GM12878 (cell line): ENCODE data around the gene MLLT3. TPM values are rescaled to one million over a fixed set of nuclear protein-coding genes. Genes with fewer than 3 reads are reported as not detected.
A peak's percentile ranks its signal among the peaks of the same experiment; 100 is the strongest.

Experiments used
- ATAC-seq: fragments of 200-7000 bp; cut with Tn5 transposase; 3 replicates; pipeline ENCODE4 v1.9.1; 2020; ENCODE audit warnings: mild to moderate bottlenecking, moderate library complexity
- BruUV-seq: library from RNA; stranded (reverse); fragments of 400-500 nt; replicated peaks from 2 replicates; lab custom pipeline; 2021; lab: Mats Ljungman, UMichigan
- CTCF ChIA-PET: fragments of 300-600 bp; sonication (Branson Sonifier 250); formaldehyde crosslinking; extraction: SDS; loops from one replicate; lab custom pipeline; 2021; ENCODE audit warnings: inconsistent platforms; lab: Yijun Ruan, JAX
- POLR2A ChIA-PET: fragments of 350-600 bp; formaldehyde crosslinking; extraction: SDS; loops from one replicate; lab custom pipeline; 2021; ENCODE audit warnings: inconsistent platforms; lab: Charles Lee
- RAD21 ChIA-PET: fragments of 300-600 bp; sonication (Branson Sonifier 250); formaldehyde crosslinking; loops from one replicate; lab custom pipeline; 2023; ENCODE audit warnings: antibody characterized with exemption; ENCODE audit not compliant: unreplicated experiment; lab: Charles Lee
- SMC1A ChIA-PET: fragments of 300-600 bp; sonication (Branson Sonifier 250); formaldehyde crosslinking; loops from one replicate; lab custom pipeline; 2023; ENCODE audit not compliant: unreplicated experiment, uncharacterized antibody; lab: Charles Lee
- DNase-seq: peaks from one replicate; pipeline ENCODE4 v3.0.0-alpha.2; 2011; ENCODE audit warnings: low read depth, low spot score
- FAIRE-seq: peaks from 3 replicates; lab custom pipeline; 2011; peaks lifted over from hg19 to GRCh38; lab: Jason Lieb, UNC
- H2AFZ ChIP-seq: 2 replicates; pipeline ENCODE4 v1.6.0; 2011; ENCODE audit warnings: low read depth, low read length, control low read depth; ENCODE audit not compliant: control insufficient read depth
- H3K27ac ChIP-seq: 2 replicates; pipeline ENCODE4 v1.5.1; 2011; ENCODE audit warnings: control low read depth; ENCODE audit not compliant: control insufficient read depth, insufficient read depth
- H3K27me3 ChIP-seq, 2 experiments: replicated peaks in 1 of 2; 2 replicates each; pipeline versions ENCODE4 v1.6.0 to v1.6.1; 2011; ENCODE audit warnings: low read length in 1 of 2; ENCODE audit not compliant: control insufficient read depth in 2 of 2, insufficient read depth in 2 of 2
- H3K36me3 ChIP-seq, 2 experiments: 2 replicates each; pipeline ENCODE4 v1.5.1; 2011; ENCODE audit warnings: low read length in 1 of 2; ENCODE audit not compliant: control insufficient read depth in 2 of 2, insufficient read depth in 2 of 2
- H3K4me1 ChIP-seq: 2 replicates; pipeline ENCODE4 v1.6.1; 2011; ENCODE audit warnings: mild to moderate bottlenecking, low read length, moderate library complexity, mixed read lengths; ENCODE audit not compliant: control insufficient read depth, insufficient read depth
- H3K4me2 ChIP-seq: 2 replicates; pipeline ENCODE4 v1.6.0; 2011; ENCODE audit warnings: control low read depth; ENCODE audit not compliant: control insufficient read depth, insufficient read depth
- H3K4me3 ChIP-seq: fragments of 200-600 bp; sonication (generic); 2 replicates; pipeline ENCODE4 v1.5.1; 2016
- H3K79me2 ChIP-seq: 2 replicates; pipeline ENCODE4 v1.6.0; 2011; ENCODE audit warnings: low read length; ENCODE audit not compliant: control insufficient read depth, insufficient read depth
- H3K9ac ChIP-seq: 2 replicates; pipeline ENCODE4 v1.8.0; 2011; ENCODE audit warnings: low read length, control low read depth, mixed read lengths; ENCODE audit not compliant: control insufficient read depth, insufficient read depth
- H3K9me3 ChIP-seq: replicated peaks from 3 replicates; pipeline ENCODE4 v1.5.1; 2011; ENCODE audit warnings: mild to moderate bottlenecking, low read length; ENCODE audit not compliant: control insufficient read depth, insufficient read depth
- H4K20me1 ChIP-seq: 2 replicates; pipeline ENCODE4 v1.6.0; 2011; ENCODE audit not compliant: control insufficient read depth, insufficient read depth
- CTCF ChIP-seq, 3 experiments: IDR thresholded peaks in 2 of 3; conservative IDR thresholded peaks in 1 of 3; 2 replicates each; pipeline ENCODE4 v1.5.1; 2011; ENCODE audit warnings: low read depth in 3 of 3, low read length in 3 of 3, mild to moderate bottlenecking in 3 of 3, control low read depth in 2 of 3, moderate library complexity in 2 of 3, inconsistent platforms in 1 of 3, mixed read lengths in 1 of 3; ENCODE audit not compliant: control insufficient read depth in 2 of 3, insufficient read depth in 1 of 3; ENCODE audit errors: extremely low read depth in 1 of 3
- EP300 ChIP-seq, 2 experiments: fragments of 150-350 bp in 1 of 2; IDR thresholded peaks; 2 replicates each; pipeline ENCODE4 v1.6.1; 2011 to 2012; ENCODE audit warnings: low read depth in 2 of 2, low read length in 2 of 2, borderline replicate concordance in 1 of 2, improper control_type of control experiment in 1 of 2, inconsistent platforms in 1 of 2; ENCODE audit not compliant: control insufficient read depth in 1 of 2
- ESRRA ChIP-seq: IDR thresholded peaks from 2 replicates; pipeline ENCODE4 v1.6.1; 2012; ENCODE audit warnings: mild to moderate bottlenecking, low read length, improper control_type of control experiment
- IKZF1 ChIP-seq: fragments of 450-650 bp; conservative IDR thresholded peaks from 2 replicates; pipeline ENCODE4 v1.6.1; 2017; ENCODE audit warnings: antibody characterized with exemption, mild to moderate bottlenecking
- IKZF2 ChIP-seq, 2 experiments: fragments of 450-650 bp; IDR thresholded peaks; 2 replicates each; pipeline ENCODE4 v1.6.1; 2017; ENCODE audit warnings: mild to moderate bottlenecking in 2 of 2, moderate library complexity in 2 of 2
- PKNOX1 ChIP-seq: fragments of 450-650 bp; IDR thresholded peaks from 2 replicates; pipeline ENCODE4 v1.6.1; 2016; ENCODE audit warnings: mild to moderate bottlenecking
- PRDM15 ChIP-seq: fragments of 450-650 bp; formaldehyde crosslinking; IDR thresholded peaks from 2 replicates; pipeline ENCODE4 v1.4.0; 2020; ENCODE audit warnings: mild to moderate bottlenecking, moderate library complexity
- RB1 ChIP-seq: fragments of 450-650 bp; formaldehyde crosslinking; IDR thresholded peaks from 2 replicates; pipeline ENCODE4 v1.6.1; 2017; ENCODE audit warnings: mild to moderate bottlenecking, borderline replicate concordance
- REST ChIP-seq: IDR thresholded peaks from 2 replicates; pipeline ENCODE4 v1.6.1; 2012; ENCODE audit warnings: mild to moderate bottlenecking, low read depth, low read length
- ZNF207 ChIP-seq: fragments of 450-650 bp; IDR thresholded peaks from 2 replicates; pipeline ENCODE4 v1.6.1; 2014; ENCODE audit warnings: antibody characterized with exemption, mild to moderate bottlenecking, borderline replicate concordance
- whole genome bisulfite sequencing: methylation state at CpG from one replicate; pipeline ENCODE4 v1.1.6; 2016; ENCODE audit warnings: low lambda C conversion rate; ENCODE audit not compliant: insufficient replicate concordance, insufficient coverage; ENCODE audit errors: missing lambda C conversion rate; 5-methylcytosine and 5-hydroxymethylcytosine counted together
- in situ Hi-C: fragments of 300-500 bp; cut with MboI; formaldehyde crosslinking; loops from 9 replicates; pipeline ENCODE4 v1.14.3; 2018; ENCODE audit warnings: mixed read lengths
- intact Hi-C: fragments of 100-400 bp; cut with micrococcal nuclease; formaldehyde crosslinking; loops from one replicate; pipeline ENCODE4 v1.14.2; 2022; ENCODE audit not compliant: unreplicated experiment
- polyA plus RNA-seq, 11 experiments: library from polyadenylated mRNA; depleted of rRNA in 4 of 11; unstranded in 6 of 11; stranded (reverse) in 5 of 11; fragments of >200 nt; fragmentation: Nextera tagmentation in 4 of 11; fragmentation: Illumina TruSeq in 1 of 11; extraction: Ambion mirVana in 4 of 11; extraction: Trizol in 1 of 11; gene quantifications; 1 replicate in 1 of 11; 2 replicates in 10 of 11; pipeline versions ENCODE4 v1.2.1 to v1.2.3, GENCODE V29; 2011 to 2016; ENCODE audit warnings: inconsistent platforms in 2 of 11, missing spikeins in 2 of 11, low read depth in 1 of 11
- total RNA-seq, 4 experiments: library from RNA; depleted of rRNA in 3 of 4; stranded (reverse); fragments of >200 nt in 3 of 4; fragmentation: Illumina TruSeq in 1 of 4; extraction: Trizol in 1 of 4; gene quantifications; 2 replicates each; pipeline versions ENCODE4 v1.2.1 to v1.2.3, GENCODE V29; 2013 to 2021

Gene MLLT3
- total and polyA plus RNA-seq, 10 of the 15 experiments (the other 5 are each of a cell fraction or from before 2014, with no cell fraction given), result 17.7 to 72.3 (median 35.6) TPM

DNA sequence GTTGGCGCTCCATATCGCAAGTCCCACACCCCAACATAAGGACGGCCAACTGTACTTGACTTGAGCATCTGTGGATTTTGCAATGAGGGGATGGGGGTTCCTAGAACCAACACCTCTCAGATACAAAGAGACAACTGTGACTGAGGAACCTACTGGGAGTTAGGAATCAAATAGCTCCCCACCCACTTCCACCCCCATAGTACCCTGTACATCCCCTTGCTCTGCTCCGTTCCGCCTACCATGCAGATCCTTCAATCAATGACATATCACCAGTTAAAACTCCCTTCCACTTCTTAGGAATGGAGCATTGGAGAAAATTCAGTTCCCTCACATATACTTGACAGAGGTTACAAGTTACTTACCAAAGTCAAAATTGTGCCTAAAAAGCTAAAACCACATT lies 140.9 kb downstream of the MLLT3 start:
- RAD21 ChIA-PET, result interaction anchor here (1.1 kb wide), 1 partner anchor 17 kb away, joined by 4 read pairs; no protein-coding TSS in a partner anchor
- TF ChIP-seq PRDM15 (CRISPR knock-in tag), result no peak
- TF ChIP-seq RB1, result no peak
- TF ChIP-seq IKZF2 (IDR thresholded peaks at IDR 0.05), result no peak
- TF ChIP-seq ESRRA, result no peak
- no peak for TF ChIP-seq IKZF1
- TF ChIP-seq ZNF207, result no peak
- TF ChIP-seq CTCF (IDR thresholded peaks at IDR 0.05 in 2 of 3, conservative IDR thresholded peaks at IDR 0.05 in 1 of 3; ENCODE audit: control insufficient read depth in 2 of 3, extremely low read depth in 1 of 3, insufficient read depth in 1 of 3, low read depth in 3 of 3, low read length in 3 of 3), result no peak
- TF ChIP-seq PKNOX1, result no peak
- TF ChIP-seq EP300 (IDR thresholded peaks at IDR 0.05; ENCODE audit: borderline replicate concordance in 1 of 2, control insufficient read depth in 1 of 2, low read depth in 2 of 2, low read length in 2 of 2), result no peak
- no peak for TF ChIP-seq REST

More for the DNA sequence above, 140.9 kb downstream of the MLLT3 start:
- no peak overlapping the region for H2AFZ ChIP-seq
- no peak overlapping the region for H3K4me3 ChIP-seq
- H3K9ac ChIP-seq, result no peak overlapping the region
- FAIRE-seq, result no peak
- no peaks in the 10 kb centered on the region for H3K36me3 ChIP-seq
- SMC1A ChIA-PET, result interaction anchor here (0.6 to 2.5 kb wide), 6 partner anchors 9 to 131 kb away, joined by 3 to 8 read pairs (median 3); no protein-coding TSS in a partner anchor
- no peaks in the 10 kb centered on the region for H4K20me1 ChIP-seq
- H3K27ac ChIP-seq, result peak overlapping the region; percentile 18; the same call in 1 of the 2 replicates
- WGBS, result 98% methylated on average over 5 of the region's 5 CpGs
- CTCF ChIA-PET, result interaction anchor here (0.8 to 1.8 kb wide), 4 partner anchors 9 to 72 kb away, joined by 3 to 5 read pairs (median 4); no protein-coding TSS in a partner anchor
- POLR2A ChIA-PET, result no interaction called here
- H3K27me3 ChIP-seq, result no peaks in the 10 kb centered on the region
- in situ Hi-C loops, result no loop called here
- ATAC-seq, result no peak
- H3K4me2 ChIP-seq, result no peak overlapping the region
- no TSS peak for BruUV-seq
- H3K79me2 ChIP-seq, result peaks cover 32% of the 10 kb centered on the region
- no peak for DNase-seq
- H3K4me1 ChIP-seq, result peaks cover 34% of the 10 kb centered on the region
- peaks cover 4% of the 10 kb centered on the region; the same call in 2 of the 3 replicates for H3K9me3 ChIP-seq
- intact Hi-C loops, result loop anchor here (5.0 kb wide), 1 partner anchor 141 kb away; the partner anchor contains the start of gene MLLT3
